ENCODE data around the gene PBX2.

Gene PBX2

DNA sequence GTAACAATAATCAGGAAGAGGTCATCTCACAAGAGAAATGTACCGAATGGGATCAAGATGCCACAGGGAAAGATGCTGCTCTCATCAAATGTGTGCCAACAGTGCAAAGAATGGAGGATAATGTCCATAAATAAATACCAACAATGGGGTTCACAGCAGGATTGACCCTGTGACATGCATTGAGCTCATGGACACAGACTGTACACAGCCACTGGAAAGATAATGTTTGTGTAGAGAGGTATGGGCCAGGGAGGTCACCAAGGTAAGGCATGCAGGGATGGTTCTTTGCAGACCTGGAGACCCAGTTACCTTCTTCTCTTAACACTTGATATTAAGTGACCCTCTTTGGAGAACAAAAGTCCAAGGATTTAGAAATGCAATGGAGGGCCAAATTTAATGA is 15.6 kb downstream of the PBX2 start:
- DNase-seq (ENCODE audit: low read depth) = no peak

DNA sequence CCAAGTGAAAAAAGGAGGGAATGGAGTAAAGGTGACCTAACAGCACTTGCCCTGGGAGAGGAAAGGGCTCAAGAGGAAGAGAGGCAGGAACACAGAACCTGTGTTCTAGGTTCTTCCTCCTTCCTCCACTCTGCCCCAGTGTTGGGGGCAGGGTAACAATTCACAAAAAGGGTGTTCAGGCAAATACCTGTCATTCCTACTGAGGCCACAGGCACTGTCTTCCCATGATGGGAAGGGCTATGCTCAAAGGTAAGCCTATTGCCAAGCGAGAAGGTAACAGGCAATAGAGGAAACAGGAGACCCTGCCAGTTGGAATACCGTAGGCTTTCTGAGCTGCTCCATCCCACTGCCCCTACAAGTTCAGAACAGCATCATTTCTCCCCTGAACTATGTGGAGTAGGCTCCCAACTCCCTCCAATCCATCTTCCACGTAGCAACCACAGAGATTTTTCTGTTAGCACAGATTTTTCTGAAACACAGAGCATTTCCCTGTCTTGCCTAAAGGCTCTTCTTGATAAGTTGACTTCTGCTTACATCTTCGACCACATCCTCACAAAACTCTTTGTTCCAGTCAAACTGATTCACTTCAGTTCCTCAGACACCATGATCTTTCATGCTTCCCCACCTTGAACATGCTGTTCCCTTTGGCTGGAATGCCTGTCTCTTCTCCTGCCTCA is 16.8 kb downstream of the PBX2 start:
- DNase-seq (ENCODE audit: low read depth) = no peak

DNA sequence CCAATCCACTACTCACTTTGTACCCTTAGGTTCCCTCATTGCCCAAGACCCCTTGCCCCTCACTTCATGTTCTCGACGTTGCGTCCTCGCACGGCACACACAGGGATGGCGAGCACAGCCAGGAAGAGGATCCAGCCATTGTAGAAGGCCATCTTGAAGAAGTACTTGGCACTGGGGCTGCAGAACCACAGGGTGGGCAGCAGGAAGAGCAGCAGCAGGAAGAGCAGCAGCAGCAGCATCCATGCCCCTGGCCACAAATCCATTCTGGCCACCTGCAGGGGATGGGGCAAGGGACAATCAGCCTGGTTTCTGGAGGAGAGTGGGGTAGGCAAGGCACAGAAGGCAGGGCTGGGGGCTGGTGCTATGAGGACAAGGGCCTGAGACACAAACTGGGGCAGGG is 18.8 kb downstream of the PBX2 start:
- no peak for DNase-seq (ENCODE audit: low read depth)

DNA sequence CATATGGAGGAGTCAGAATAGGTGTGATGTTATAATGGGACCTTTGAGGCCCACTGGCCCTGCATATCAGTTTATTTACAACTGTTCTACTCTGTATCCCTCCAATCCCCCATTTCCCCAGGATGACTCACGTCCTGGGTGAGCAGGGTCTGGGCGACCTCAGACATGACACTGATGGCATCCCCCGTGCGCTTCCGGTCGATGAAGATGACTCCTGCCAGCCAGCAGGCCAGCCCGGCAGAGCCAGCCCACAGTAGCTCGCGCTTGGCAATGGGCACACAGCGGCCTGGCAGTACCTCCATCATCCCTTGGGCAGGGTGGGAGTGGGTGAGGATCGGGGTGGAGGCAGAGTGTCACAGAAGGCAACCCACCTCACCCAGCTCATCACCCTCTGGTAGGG is 19.7 kb downstream of the PBX2 start:
- DNase-seq (ENCODE audit: low read depth) = no peak

DNA sequence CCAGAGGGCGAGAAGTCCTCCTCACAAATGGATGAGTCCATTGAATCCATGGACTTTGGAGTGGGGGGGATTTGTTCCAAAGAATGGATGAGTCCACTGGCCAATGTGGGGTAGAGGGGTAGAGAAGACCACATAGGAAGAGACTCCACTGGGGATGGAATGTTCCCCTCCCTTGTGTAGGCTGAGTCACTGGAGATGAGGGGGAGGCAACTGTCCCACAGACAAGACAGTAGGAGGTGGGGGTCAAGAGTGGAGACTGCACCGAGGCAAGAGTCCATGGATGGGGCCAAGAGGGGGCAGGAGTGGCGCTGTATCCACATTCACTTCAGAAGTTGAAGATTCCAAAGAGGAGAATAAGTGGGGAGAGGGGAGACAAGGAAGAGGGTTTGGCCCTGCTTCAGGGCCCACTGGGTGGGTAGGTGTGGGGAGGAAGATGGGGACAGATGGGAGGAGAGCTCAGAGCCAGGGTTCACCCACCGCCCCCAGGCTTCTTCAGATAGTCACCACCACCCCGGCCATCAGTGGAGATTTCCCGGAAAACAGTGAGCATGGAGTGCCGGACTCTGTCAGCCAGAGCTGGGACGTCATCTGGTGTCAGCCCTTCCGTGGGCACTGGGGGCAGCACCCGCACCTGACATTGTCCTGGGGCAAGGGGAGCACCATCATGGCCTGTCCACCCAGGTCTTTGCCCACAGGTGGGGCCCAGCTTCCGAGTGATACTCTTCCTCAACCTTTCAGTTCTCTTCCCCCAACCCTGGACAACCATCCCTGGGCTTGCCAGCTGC is 21.0 kb downstream of the PBX2 start:
- DNase-seq (ENCODE audit: low read depth) = no peak

DNA sequence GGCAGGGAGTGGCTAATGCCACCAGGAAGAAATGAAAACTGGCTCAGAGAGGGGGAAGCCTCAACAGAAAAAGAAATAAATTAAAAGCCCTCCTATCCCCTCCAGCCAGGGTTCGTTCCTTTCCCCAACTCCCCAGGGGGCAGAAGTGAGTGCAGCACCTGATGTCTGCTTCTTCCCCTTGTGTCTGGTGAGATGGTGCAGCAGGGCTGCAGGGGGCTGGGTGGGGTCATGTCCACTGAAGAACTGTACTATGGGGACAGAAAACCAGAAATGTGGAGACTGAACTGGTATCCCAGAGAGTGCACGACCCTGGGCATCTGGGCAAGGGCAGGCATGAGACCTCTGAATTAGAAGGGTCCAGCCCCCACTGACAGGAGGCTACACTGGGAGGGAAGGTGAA is 21.7 kb downstream of the PBX2 start:
- DNase-seq (ENCODE audit: low read depth) = no peak

DNA sequence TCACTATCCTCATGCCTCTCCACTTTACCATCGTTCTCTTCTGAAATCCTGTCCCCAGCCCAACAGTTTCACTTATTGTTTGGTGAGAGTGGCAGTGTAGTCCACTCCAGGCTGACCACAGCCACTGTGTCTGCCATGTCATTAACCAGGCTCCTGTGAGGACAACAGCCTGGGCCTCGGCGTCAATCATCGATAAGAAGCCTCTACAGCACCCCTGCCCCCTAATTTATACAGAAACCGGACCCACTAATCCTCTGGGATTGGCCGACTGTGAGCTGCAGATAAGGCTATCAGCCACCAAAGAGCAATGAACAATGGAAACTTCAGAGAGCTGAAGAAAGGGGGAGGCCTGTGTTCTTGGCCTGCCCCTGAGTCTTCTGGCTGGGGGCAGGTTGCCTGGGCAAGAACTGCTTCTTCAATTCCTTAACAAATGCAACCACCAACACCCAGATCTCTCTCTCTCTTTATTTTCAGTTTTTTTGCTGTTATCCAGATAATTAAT is 22.2 kb downstream of the PBX2 start:
- DNase-seq (ENCODE audit: low read depth) = no peak

DNA sequence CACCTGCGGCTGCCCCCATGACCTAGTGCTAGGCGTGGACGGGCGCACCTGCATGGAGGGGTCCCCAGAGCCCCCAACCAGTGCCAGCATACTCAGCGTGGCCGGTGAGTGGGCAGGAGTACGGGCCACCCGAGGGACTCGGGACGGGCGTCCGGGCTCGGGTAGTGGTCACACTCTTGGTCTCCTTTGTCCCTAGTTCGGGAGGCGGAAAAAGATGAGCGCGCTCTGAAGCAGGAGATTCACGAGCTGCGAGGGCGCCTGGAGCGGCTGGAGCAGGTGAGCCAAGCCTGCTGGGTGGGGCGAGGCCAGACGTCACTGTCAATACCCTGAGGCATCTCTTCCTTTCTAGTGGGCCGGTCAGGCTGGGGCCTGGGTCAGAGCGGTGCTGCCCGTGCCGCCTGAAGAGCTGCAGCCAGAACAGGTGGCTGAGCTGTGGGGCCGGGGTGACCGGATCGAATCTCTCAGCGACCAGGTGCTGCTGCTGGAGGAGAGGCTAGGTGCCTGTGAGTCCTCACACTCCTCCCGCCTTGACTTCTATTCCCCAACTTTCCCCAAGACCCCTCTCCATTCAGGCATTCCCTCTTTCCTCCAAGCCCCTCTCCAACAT is 22.7 kb downstream of the PBX2 start:
- no peak for DNase-seq (ENCODE audit: low read depth)

DNA sequence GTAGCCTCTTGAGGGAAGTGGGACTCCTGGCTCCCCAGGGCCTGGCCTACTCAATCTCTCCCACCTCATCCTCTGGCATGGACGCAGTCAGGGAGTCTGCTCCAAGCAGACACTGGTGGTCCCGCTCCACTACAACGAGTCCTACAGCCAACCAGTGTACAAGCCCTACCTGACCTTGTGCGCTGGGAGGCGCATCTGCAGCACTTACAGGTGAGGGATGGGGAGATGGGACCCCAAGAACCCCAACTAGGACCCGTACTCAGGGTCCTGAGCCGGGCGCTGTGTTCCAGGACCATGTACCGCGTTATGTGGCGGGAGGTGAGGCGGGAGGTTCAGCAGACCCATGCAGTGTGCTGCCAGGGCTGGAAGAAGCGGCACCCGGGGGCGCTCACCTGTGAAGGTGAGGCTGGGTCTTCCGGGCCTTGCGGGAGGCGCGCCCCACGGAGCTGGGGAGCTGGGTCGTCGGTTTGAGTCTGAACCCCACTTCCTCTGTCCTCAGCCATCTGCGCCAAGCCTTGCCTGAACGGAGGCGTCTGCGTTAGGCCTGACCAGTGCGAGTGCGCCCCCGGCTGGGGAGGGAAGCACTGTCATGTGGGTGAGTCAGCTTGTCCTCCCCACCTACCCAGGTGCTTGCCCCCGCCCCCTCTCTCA is 23.5 kb downstream of the PBX2 start:
- DNase-seq (ENCODE audit: low read depth) = no peak

DNA sequence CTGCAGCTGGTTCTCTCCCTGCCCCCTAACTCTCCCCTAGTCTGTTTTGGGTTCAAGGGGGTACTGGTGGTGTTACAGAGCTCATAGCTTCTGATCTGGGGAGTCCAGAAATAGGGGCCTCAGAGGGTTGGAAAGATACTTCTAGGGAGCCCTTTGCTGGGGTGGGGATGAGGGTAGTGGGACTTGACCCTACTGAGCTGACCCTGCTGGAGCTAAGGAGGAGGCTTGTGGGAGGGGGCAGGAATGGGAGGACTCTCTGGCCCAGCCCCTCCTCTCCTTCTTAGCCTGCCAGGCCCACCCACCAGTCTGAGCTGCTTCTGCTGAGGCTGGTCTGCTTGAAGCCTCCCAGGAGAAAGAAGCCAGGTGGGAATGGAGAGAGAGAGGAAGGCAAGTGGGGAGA is 25.7 kb downstream of the PBX2 start, which contains the start of gene EGFL8:
Gene EGFL8, plus strand, starts transcription at position 301 of the 400 bp plus-strand sequence. CDS start 1,571 bp downstream, outside the sequence.
- DNase-seq (ENCODE audit: low read depth) = no peak

DNA sequence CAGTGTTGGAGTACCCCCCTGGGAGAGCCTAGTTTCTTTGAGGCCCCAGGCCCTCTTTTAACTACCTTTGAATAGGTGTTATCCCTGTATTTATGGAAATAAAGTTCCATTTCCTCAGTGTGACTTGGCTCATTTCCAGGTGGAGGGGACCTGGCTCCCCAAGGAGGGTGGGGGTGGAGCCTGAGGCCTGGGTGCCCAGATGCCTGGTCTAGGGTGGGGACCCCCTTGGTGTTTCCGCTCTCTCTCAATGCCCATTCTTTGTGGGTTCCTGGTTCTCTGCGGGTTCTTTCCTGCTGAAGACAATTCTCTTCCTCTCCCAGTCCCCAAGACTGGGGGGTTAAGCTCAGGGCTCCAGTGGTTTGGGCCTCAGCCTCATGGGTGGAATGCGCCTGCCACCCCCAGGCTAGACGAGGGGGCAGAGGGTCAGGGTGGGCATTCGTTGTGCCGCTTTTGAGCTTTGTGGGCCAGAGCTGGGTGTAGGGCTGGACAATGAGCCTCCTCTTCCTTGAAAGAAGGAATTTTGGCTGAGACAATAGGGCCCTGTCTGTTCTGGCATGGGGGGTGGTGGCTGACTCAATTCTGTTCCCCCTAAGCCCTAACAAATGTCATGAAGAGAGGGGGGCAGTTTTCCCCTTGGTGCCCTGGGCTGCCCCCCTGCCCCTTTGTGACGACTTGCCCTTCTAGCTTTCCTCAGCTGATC is 26.3 kb downstream of the PBX2 start:
- DNase-seq (ENCODE audit: low read depth) = no peak

DNA sequence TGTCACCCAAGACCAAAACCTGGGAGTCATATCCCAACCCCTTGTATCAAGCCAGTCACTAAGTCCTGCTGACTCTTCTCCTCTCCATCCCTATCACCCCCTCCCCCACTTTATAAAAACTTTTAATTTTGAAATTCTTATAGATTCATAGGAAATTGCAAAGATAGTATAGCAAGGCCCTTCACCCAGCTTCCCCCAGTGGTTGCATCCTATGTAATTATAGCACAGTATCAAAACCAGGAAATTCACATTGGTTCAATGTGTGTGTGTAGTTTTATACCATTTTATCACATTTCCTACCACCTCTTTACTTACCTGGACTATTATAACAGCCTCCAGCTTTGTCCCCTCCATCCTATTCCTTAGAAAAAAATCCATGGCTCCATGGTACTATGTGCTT is 31.9 kb downstream of the PBX2 start:
- no peak for DNase-seq (ENCODE audit: low read depth)

DNA sequence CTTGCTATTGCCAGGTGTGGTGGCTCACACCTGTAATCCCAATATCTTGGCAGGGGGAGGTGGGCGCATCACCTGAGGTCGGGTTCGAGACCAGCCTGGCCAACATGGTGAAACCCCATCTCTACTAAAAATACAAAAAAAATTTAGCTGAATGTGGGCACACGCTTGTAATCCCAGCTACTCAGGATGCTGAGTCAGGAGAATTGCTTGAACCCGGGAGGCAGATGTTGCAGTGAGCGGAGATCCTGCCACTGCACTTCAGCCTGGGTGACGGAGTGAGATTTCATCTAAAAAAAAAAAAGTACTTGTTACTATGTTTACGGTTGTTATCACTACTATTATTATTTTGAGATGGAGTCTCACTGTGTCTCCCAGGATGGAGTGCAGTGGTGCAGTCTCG is 33.1 kb downstream of the PBX2 start:
- DNase-seq (ENCODE audit: low read depth) = no peak

DNA sequence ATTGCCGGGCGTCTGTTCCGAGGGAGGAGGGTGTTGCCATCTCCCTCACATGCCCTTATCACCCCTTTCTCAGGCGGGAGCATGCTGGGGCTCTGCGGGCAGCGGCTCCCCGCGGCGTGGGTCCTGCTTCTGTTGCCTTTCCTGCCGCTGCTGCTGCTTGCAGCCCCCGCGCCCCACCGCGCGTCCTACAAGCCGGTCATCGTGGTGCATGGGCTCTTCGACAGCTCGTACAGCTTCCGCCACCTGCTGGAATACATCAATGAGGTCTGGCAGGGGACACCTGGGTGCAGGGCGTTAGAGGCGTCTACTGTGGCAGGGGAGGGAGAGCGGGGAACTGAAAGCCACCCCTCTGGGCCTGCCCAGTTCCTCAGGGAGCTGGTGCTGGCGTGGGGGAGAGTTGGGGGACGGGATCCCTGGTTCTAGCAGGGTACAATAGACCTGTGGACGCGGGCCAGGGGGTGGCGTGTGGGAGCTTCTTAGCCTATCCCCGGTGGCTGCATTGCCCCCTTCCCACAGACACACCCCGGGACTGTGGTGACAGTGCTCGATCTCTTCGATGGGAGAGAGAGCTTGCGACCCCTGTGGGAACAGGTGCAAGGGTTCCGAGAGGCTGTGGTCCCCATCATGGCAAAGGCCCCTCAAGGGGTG is 35.4 kb downstream of the PBX2 start:
- peak; percentile 59 for DNase-seq (ENCODE audit: low read depth)

DNA sequence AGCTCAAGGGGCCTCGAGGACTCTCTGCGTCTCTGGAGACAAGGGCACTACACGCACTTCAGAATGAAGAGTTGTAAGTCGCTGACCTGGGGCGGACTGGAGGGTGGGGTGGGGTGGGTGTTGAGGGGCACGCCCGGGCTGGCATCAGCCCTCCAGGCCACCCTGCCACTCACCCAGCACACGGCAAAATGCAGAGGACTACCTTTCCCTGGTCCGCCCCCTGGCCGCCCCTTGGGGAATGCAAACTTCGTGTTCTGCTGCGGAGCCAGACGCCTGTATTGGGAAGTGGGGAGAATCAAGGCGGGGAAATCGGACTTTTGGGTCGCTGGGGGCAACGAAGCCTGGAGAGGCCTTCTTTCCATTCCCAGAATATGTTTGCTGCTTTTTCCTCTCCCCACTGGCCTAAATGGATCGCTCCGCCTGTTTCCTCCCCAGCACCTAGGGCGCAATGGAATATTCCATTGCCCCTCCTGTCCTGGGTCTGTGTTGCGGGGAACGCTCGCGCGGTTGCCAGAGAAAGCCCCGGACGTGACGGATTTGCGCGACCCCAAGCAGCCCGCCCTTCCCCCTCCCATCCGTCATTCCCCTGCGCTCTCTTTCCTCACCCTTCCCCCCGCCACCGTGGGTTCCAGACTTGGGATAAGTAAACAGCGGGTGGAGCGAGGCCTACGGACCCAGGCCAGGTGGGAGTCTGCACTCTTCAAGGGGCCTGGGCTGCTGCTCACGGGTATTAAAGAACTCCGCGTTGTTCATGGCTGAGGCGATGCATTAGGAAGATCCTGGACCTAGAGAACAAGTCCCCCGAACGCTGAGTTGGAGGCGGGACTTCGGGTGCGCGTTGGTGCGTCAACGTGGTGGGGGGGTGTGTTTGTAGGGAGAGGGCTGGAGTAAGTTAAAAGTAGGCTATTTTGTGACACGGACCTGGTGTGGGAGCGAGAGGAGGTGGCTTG is 36.2 kb downstream of the PBX2 start, which contains the start of gene PPT2:
Gene PPT2, plus strand, starts transcription at position 578 of the 950 bp plus-strand sequence. CDS start 454 bp downstream, outside the sequence.
- DNase-seq (ENCODE audit: low read depth) = peak; percentile 94

DNA sequence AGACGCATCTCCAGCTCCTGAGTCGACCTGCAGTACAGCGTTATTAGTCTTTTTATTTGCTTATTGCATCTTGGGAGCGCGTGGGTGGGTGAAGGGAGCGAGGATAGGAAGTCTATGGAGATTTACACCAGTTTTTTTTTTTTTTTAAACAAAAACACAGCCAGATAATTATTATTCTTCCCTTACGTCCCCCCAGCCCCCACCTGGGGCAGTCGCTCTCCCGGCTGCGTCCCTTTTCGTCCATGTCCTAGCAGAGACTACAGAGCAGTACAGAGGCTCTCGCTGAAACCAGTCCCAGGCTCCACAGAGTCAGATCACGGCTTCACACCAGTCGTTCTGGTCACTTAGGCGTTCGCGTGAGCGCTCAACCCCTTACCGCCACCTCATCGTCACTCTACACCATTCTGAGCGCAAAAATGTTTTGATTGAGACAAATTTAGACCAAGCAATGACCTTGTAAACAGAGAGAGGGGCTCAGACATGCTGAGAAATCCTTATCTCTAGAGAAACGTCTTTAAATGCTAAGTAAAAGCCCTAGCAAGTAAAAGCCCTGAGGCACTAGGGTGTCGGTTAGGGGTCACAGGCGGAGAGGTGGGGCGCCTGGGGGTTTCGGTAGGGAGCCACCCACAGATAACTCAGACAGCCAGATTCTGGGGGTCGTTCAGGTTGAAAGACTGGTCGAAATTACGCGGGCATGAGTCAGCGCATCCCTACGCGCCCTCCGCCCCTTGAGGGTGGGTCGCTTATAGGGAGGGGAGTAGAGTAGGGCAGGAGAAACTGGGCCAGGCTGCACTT is 37.0 kb downstream of the PBX2 start:
- peak; percentile 45 for DNase-seq (ENCODE audit: low read depth)

DNA sequence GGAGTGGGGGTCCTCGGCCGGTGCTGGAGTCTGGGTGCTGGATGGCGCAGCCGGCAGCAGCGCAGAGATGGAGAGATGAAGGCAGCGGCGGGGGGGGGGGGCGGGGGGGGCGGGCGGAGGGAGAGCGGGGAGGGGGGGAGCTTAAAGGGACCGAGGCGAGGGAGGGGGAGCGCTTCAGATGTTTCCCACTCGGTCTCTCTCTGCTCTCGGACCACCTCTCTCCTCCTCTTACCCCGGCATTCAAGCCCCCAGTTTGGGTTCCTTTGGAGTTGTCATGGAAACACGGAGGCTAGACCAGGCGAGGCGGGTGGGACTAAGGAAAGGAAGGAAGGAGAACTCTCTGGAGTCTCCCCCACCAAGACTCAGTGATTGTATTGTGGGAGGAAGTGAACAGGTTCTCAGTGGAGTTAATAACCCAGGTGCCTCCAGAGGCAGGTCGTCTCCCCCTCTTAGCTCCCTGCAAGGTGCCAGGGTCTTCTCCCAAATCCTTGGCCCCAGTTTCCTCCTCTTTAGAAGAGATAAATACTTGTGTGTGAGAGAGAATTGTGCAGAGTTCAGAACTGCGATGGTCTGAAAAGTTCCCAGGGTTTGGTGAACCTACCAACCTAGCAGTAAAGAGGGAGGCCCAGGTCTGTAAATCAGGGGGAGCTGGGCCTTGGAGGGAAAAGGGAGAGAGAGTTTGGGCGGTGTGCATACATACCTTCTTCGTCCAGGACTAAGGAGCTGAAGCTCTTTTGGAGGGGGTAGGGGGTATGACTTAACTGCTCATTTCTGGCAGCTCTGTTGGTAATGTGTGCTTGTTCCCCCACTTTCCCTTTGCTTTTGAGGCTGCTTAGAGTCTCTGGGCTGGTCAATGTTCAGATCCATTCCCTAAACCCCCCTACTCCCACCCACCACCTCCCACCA is 37.9 kb downstream of the PBX2 start, which contains the start of gene PRRT1:
Gene PRRT1, minus strand, starts transcription at position 77 of the 906 bp plus-strand sequence. CDS start 112 bp downstream, outside the sequence.
- no peak for DNase-seq (ENCODE audit: low read depth)
